Keratinocyte (primary cell): ENCODE data around the gene TP53I13. TPM values are rescaled to one million over a fixed set of nuclear protein-coding genes. Genes with fewer than 3 reads are reported as not detected.

Source experiments
- DNase-seq: peaks from one replicate; pipeline ENCODE4 v3.0.0-alpha.2; 2011; ENCODE audit warnings: low read depth, missing footprints, low spot score
- FAIRE-seq: peaks from 2 replicates; lab custom pipeline; 2011; peaks lifted over from hg19 to GRCh38; lab: Jason Lieb, UNC
- H2AFZ ChIP-seq: 2 replicates; pipeline ENCODE4 v1.6.0; 2012; ENCODE audit warnings: low read length, control low read depth, inconsistent platforms; ENCODE audit not compliant: control insufficient read depth
- H3K27ac ChIP-seq: 2 replicates; pipeline ENCODE4 v1.5.1; 2011; ENCODE audit warnings: low read length; ENCODE audit not compliant: control insufficient read depth, insufficient read depth
- H3K27me3 ChIP-seq: 3 replicates; pipeline ENCODE4 v1.6.0; 2011; ENCODE audit warnings: low read length; ENCODE audit not compliant: control insufficient read depth, insufficient read depth; ENCODE audit errors: extremely low read depth
- H3K36me3 ChIP-seq, 2 experiments: 2 replicates in 1 of 2; 3 replicates in 1 of 2; pipeline ENCODE4 v1.5.1; 2011; ENCODE audit warnings: low read length in 2 of 2, mild to moderate bottlenecking in 1 of 2; ENCODE audit not compliant: control insufficient read depth in 2 of 2, insufficient read depth in 2 of 2; ENCODE audit errors: extremely low read depth in 1 of 2
- H3K4me1 ChIP-seq: 3 replicates; pipeline ENCODE4 v1.5.1; 2011; ENCODE audit warnings: low read length; ENCODE audit not compliant: control insufficient read depth, insufficient read depth; ENCODE audit errors: extremely low read depth
- H3K4me2 ChIP-seq: 3 replicates; pipeline ENCODE4 v1.6.0; 2011; ENCODE audit warnings: low read depth, low read length; ENCODE audit not compliant: control insufficient read depth, insufficient read depth; ENCODE audit errors: extremely low read depth
- H3K4me3 ChIP-seq, 3 experiments: fragments of 200-600 bp in 1 of 3; sonication (generic) in 1 of 3; 2 replicates in 2 of 3; 3 replicates in 1 of 3; pipeline ENCODE4 v1.5.1; 2011 to 2016; ENCODE audit warnings: low read length in 3 of 3, mild to moderate bottlenecking in 3 of 3, control low read depth in 2 of 3, inconsistent platforms in 1 of 3, low read depth in 1 of 3, mixed read lengths in 1 of 3, mixed run types in 1 of 3, moderate library complexity in 1 of 3; ENCODE audit not compliant: control insufficient read depth in 2 of 3, insufficient read depth in 2 of 3; ENCODE audit errors: extremely low read depth in 1 of 3
- H3K79me2 ChIP-seq: 2 replicates; pipeline ENCODE4 v1.6.0; 2012; ENCODE audit warnings: low read length; ENCODE audit not compliant: control insufficient read depth, insufficient read depth
- H3K9ac ChIP-seq: 3 replicates; pipeline ENCODE4 v1.6.0; 2011; ENCODE audit warnings: low read length; ENCODE audit not compliant: control insufficient read depth, insufficient read depth; ENCODE audit errors: extremely low read depth
- H3K9me1 ChIP-seq: 3 replicates; pipeline ENCODE4 v1.6.0; 2011; ENCODE audit warnings: low read length; ENCODE audit not compliant: control insufficient read depth, insufficient read depth; ENCODE audit errors: extremely low read depth
- H3K9me3 ChIP-seq: 2 replicates; pipeline ENCODE4 v1.5.1; 2012; ENCODE audit warnings: low read depth, low read length; ENCODE audit not compliant: control insufficient read depth
- H4K20me1 ChIP-seq: 3 replicates; pipeline ENCODE4 v1.6.0; 2011; ENCODE audit warnings: low read length; ENCODE audit not compliant: control insufficient read depth, insufficient read depth; ENCODE audit errors: extremely low read depth
- CTCF ChIP-seq, 3 experiments: IDR thresholded peaks in 1 of 3; conservative IDR thresholded peaks in 1 of 3; optimal IDR thresholded peaks in 1 of 3; 2 replicates in 2 of 3; 3 replicates in 1 of 3; pipeline versions ENCODE3 to v1.5.1; 2011; ENCODE audit warnings: low read length in 3 of 3, mild to moderate bottlenecking in 3 of 3, moderate library complexity in 2 of 3, control low read depth in 1 of 3, inconsistent platforms in 1 of 3; ENCODE audit not compliant: insufficient read depth in 2 of 3; ENCODE audit errors: extremely low read depth in 1 of 3
- EZH2 ChIP-seq: IDR thresholded peaks from one replicate; pipeline ENCODE4 v1.6.1; 2012; ENCODE audit warnings: inconsistent platforms, mild to moderate bottlenecking, low read length, moderate library complexity
- dilution Hi-C: fragments of 300-500 bp; cut with MboI; formaldehyde crosslinking; loops from one replicate; pipeline ENCODE4 v1.7.0; 2020; ENCODE audit warnings: low sequenced_read_pairs; ENCODE audit not compliant: extremely low pct_ligation_motif_present
- polyA plus RNA-seq, 5 experiments: library from polyadenylated mRNA; depleted of rRNA in 3 of 5; stranded (reverse) in 3 of 5; stranded (forward) in 1 of 5; unstranded in 1 of 5; fragments of >200 nt; gene quantifications; 1 replicate in 1 of 5; 2 replicates in 3 of 5; 3 replicates in 1 of 5; pipeline versions ENCODE4 v1.2.1 to v1.2.3, GENCODE V29; 2011 to 2012; ENCODE audit warnings: missing spikeins in 2 of 5, low read depth in 1 of 5, low replicate concordance in 1 of 5

TP53I13 gene
- polyA plus RNA-seq, 1 donor (not counting 4 experiments of a cell fraction or from before 2014, with no cell fraction given), result 11.9 TPM

GRCh38 chr17:29562615-29563014, 5.9 kb upstream of the TP53I13 start:
- H2AFZ ChIP-seq, result no peak overlapping the region
- no peaks in the 10 kb centered on the region for H4K20me1 ChIP-seq
- no peaks in the 10 kb centered on the region for H3K27me3 ChIP-seq
- H3K4me3 ChIP-seq, result no peak overlapping the region
- dilution Hi-C loops, result no loop called here
- no peak for DNase-seq
- no peaks in the 10 kb centered on the region for H3K79me2 ChIP-seq
- H3K27ac ChIP-seq, result no peak overlapping the region
- no peak overlapping the region for H3K9ac ChIP-seq
- no peaks in the 10 kb centered on the region for H3K9me1 ChIP-seq
- H3K36me3 ChIP-seq, result peaks cover 0 to 4% of the 10 kb centered on the region in 2 experiments
- TF ChIP-seq EZH2 (no peak), CTCF (optimal IDR thresholded peaks at IDR 0.05 in 1 of 3, IDR thresholded peaks at IDR 0.05 in 1 of 3, conservative IDR thresholded peaks at IDR 0.05 in 1 of 3; ENCODE audit: extremely low read depth in 1 of 3, insufficient read depth in 2 of 3, low read length in 3 of 3) (no peak)
- peaks cover 10% of the 10 kb centered on the region for H3K4me1 ChIP-seq
- H3K4me2 ChIP-seq, result no peak overlapping the region
- no peak for FAIRE-seq
- H3K9me3 ChIP-seq, result no peaks in the 10 kb centered on the region

GRCh38 chr17:29563816-29564215, 4.7 kb upstream of the TP53I13 start:
- H3K4me2 ChIP-seq, result no peak overlapping the region
- DNase-seq (no peak), FAIRE-seq (no peak)
- H3K9me1 ChIP-seq, result no peaks in the 10 kb centered on the region
- H3K27ac ChIP-seq, result no peak overlapping the region
- H3K4me3 ChIP-seq, result no peak overlapping the region
- no peak overlapping the region for H3K9ac ChIP-seq
- no peaks in the 10 kb centered on the region for H3K27me3 ChIP-seq
- H3K79me2 ChIP-seq, result no peaks in the 10 kb centered on the region
- no peaks in the 10 kb centered on the region for H4K20me1 ChIP-seq
- peaks cover 0 to 4% of the 10 kb centered on the region in 2 experiments for H3K36me3 ChIP-seq
- peaks cover 10% of the 10 kb centered on the region for H3K4me1 ChIP-seq
- no peaks in the 10 kb centered on the region for H3K9me3 ChIP-seq
- dilution Hi-C loops, result no loop called here
- no peak overlapping the region for H2AFZ ChIP-seq
- TF ChIP-seq CTCF (optimal IDR thresholded peaks at IDR 0.05 in 1 of 3, IDR thresholded peaks at IDR 0.05 in 1 of 3, conservative IDR thresholded peaks at IDR 0.05 in 1 of 3; ENCODE audit: extremely low read depth in 1 of 3, insufficient read depth in 2 of 3, low read length in 3 of 3) (no peak), EZH2 (no peak)
